GM12878 (cell line): ENCODE results near the gene DGKI. TPM values are rescaled to one million over a fixed set of nuclear protein-coding genes. Genes with fewer than 3 reads are reported as not detected.

Experiments used
- ATAC-seq: fragments of 200-7000 bp; cut with Tn5 transposase; 3 replicates; pipeline ENCODE4 v1.9.1; 2020; ENCODE audit warnings: mild to moderate bottlenecking, moderate library complexity
- BruUV-seq: library from RNA; stranded (reverse); fragments of 400-500 nt; replicated peaks from 2 replicates; lab custom pipeline; 2021; lab: Mats Ljungman, UMichigan
- CTCF ChIA-PET: fragments of 300-600 bp; sonication (Branson Sonifier 250); formaldehyde crosslinking; extraction: SDS; loops from one replicate; lab custom pipeline; 2021; ENCODE audit warnings: inconsistent platforms; lab: Yijun Ruan, JAX
- POLR2A ChIA-PET: fragments of 350-600 bp; formaldehyde crosslinking; extraction: SDS; loops from one replicate; lab custom pipeline; 2021; ENCODE audit warnings: inconsistent platforms; lab: Charles Lee
- RAD21 ChIA-PET: fragments of 300-600 bp; sonication (Branson Sonifier 250); formaldehyde crosslinking; loops from one replicate; lab custom pipeline; 2023; ENCODE audit warnings: antibody characterized with exemption; ENCODE audit not compliant: unreplicated experiment; lab: Charles Lee
- SMC1A ChIA-PET: fragments of 300-600 bp; sonication (Branson Sonifier 250); formaldehyde crosslinking; loops from one replicate; lab custom pipeline; 2023; ENCODE audit not compliant: unreplicated experiment, uncharacterized antibody; lab: Charles Lee
- DNase-seq: peaks from one replicate; pipeline ENCODE4 v3.0.0-alpha.2; 2011; ENCODE audit warnings: low read depth, low spot score
- FAIRE-seq: peaks from 3 replicates; lab custom pipeline; 2011; peaks lifted over from hg19 to GRCh38; lab: Jason Lieb, UNC
- H2AFZ ChIP-seq: 2 replicates; pipeline ENCODE4 v1.6.0; 2011; ENCODE audit warnings: low read depth, low read length, control low read depth; ENCODE audit not compliant: control insufficient read depth
- H3K27ac ChIP-seq: 2 replicates; pipeline ENCODE4 v1.5.1; 2011; ENCODE audit warnings: control low read depth; ENCODE audit not compliant: control insufficient read depth, insufficient read depth
- H3K27me3 ChIP-seq, 2 experiments: replicated peaks in 1 of 2; 2 replicates each; pipeline versions ENCODE4 v1.6.0 to v1.6.1; 2011; ENCODE audit warnings: low read length in 1 of 2; ENCODE audit not compliant: control insufficient read depth in 2 of 2, insufficient read depth in 2 of 2
- H3K36me3 ChIP-seq, 2 experiments: 2 replicates each; pipeline ENCODE4 v1.5.1; 2011; ENCODE audit warnings: low read length in 1 of 2; ENCODE audit not compliant: control insufficient read depth in 2 of 2, insufficient read depth in 2 of 2
- H3K4me1 ChIP-seq: 2 replicates; pipeline ENCODE4 v1.6.1; 2011; ENCODE audit warnings: mild to moderate bottlenecking, low read length, moderate library complexity, mixed read lengths; ENCODE audit not compliant: control insufficient read depth, insufficient read depth
- H3K4me2 ChIP-seq: 2 replicates; pipeline ENCODE4 v1.6.0; 2011; ENCODE audit warnings: control low read depth; ENCODE audit not compliant: control insufficient read depth, insufficient read depth
- H3K4me3 ChIP-seq: fragments of 200-600 bp; sonication (generic); 2 replicates; pipeline ENCODE4 v1.5.1; 2016
- H3K79me2 ChIP-seq: 2 replicates; pipeline ENCODE4 v1.6.0; 2011; ENCODE audit warnings: low read length; ENCODE audit not compliant: control insufficient read depth, insufficient read depth
- H3K9ac ChIP-seq: 2 replicates; pipeline ENCODE4 v1.8.0; 2011; ENCODE audit warnings: low read length, control low read depth, mixed read lengths; ENCODE audit not compliant: control insufficient read depth, insufficient read depth
- H3K9me3 ChIP-seq: replicated peaks from 3 replicates; pipeline ENCODE4 v1.5.1; 2011; ENCODE audit warnings: mild to moderate bottlenecking, low read length; ENCODE audit not compliant: control insufficient read depth, insufficient read depth
- H4K20me1 ChIP-seq: 2 replicates; pipeline ENCODE4 v1.6.0; 2011; ENCODE audit not compliant: control insufficient read depth, insufficient read depth
- CBX5 ChIP-seq: sonication (generic); IDR thresholded peaks from 2 replicates; pipeline ENCODE4 v1.6.1; 2016; ENCODE audit warnings: low read depth, moderate library complexity, mild to moderate bottlenecking, inconsistent platforms
- EP300 ChIP-seq, 2 experiments: fragments of 150-350 bp in 1 of 2; IDR thresholded peaks; 2 replicates each; pipeline ENCODE4 v1.6.1; 2011 to 2012; ENCODE audit warnings: low read depth in 2 of 2, low read length in 2 of 2, borderline replicate concordance in 1 of 2, improper control_type of control experiment in 1 of 2, inconsistent platforms in 1 of 2; ENCODE audit not compliant: control insufficient read depth in 1 of 2
- FOXM1 ChIP-seq: IDR thresholded peaks from 2 replicates; pipeline ENCODE4 v1.6.1; 2012; ENCODE audit warnings: low read depth, mild to moderate bottlenecking, inconsistent platforms, low read length, moderate library complexity
- JUND ChIP-seq: IDR thresholded peaks from 2 replicates; pipeline ENCODE4 v1.6.1; 2012; ENCODE audit warnings: low read depth, mild to moderate bottlenecking, low read length, improper control_type of control experiment, moderate library complexity
- MLLT1 ChIP-seq: fragments of 450-650 bp; IDR thresholded peaks from 2 replicates; pipeline ENCODE4 v1.6.1; 2016; ENCODE audit warnings: mild to moderate bottlenecking
- RAD51 ChIP-seq: fragments of 450-650 bp; IDR thresholded peaks from 2 replicates; pipeline ENCODE4 v1.6.1; 2016; ENCODE audit warnings: moderate library complexity, mild to moderate bottlenecking, inconsistent platforms
- SREBF2 ChIP-seq: IDR thresholded peaks from 2 replicates; pipeline ENCODE4 v1.6.1; 2012; ENCODE audit warnings: mild to moderate bottlenecking, low read length
- USF1 ChIP-seq: IDR thresholded peaks from 2 replicates; pipeline ENCODE4 v1.6.1; 2011; ENCODE audit warnings: borderline replicate concordance, low read depth, mild to moderate bottlenecking, moderate library complexity, mixed read lengths, low read length; ENCODE audit not compliant: insufficient read depth; ENCODE audit errors: extremely low read length
- WGBS: methylation state at CpG from one replicate; pipeline ENCODE4 v1.1.6; 2016; ENCODE audit warnings: low lambda C conversion rate; ENCODE audit not compliant: insufficient replicate concordance, insufficient coverage; ENCODE audit errors: missing lambda C conversion rate; 5-methylcytosine and 5-hydroxymethylcytosine counted together
- in situ Hi-C: fragments of 300-500 bp; cut with MboI; formaldehyde crosslinking; loops from 9 replicates; pipeline ENCODE4 v1.14.3; 2018; ENCODE audit warnings: mixed read lengths
- intact Hi-C: fragments of 100-400 bp; cut with micrococcal nuclease; formaldehyde crosslinking; loops from one replicate; pipeline ENCODE4 v1.14.2; 2022; ENCODE audit not compliant: unreplicated experiment
- polyA plus RNA-seq, 11 experiments: library from polyadenylated mRNA; depleted of rRNA in 4 of 11; unstranded in 6 of 11; stranded (reverse) in 5 of 11; fragments of >200 nt; fragmentation: Nextera tagmentation in 4 of 11; fragmentation: Illumina TruSeq in 1 of 11; extraction: Ambion mirVana in 4 of 11; extraction: Trizol in 1 of 11; gene quantifications; 1 replicate in 1 of 11; 2 replicates in 10 of 11; pipeline versions ENCODE4 v1.2.1 to v1.2.3, GENCODE V29; 2011 to 2016; ENCODE audit warnings: inconsistent platforms in 2 of 11, missing spikeins in 2 of 11, low read depth in 1 of 11
- total RNA-seq, 4 experiments: library from RNA; depleted of rRNA in 3 of 4; stranded (reverse); fragments of >200 nt in 3 of 4; fragmentation: Illumina TruSeq in 1 of 4; extraction: Trizol in 1 of 4; gene quantifications; 2 replicates each; pipeline versions ENCODE4 v1.2.1 to v1.2.3, GENCODE V29; 2013 to 2021

Gene DGKI
- total and polyA plus RNA-seq, 10 of the 15 experiments (the other 5 are each of a cell fraction or from before 2014, with no cell fraction given), result 10.4 to 37.1 (median 22.1) TPM

GRCh38 chr7:137351941-137352340 is 494.8 kb downstream of the DGKI start:
- H3K4me1 ChIP-seq, result no peaks in the 10 kb centered on the region
- H4K20me1 ChIP-seq, result no peaks in the 10 kb centered on the region
- FAIRE-seq, result no peak
- DNase-seq, result no peak
- H3K27me3 ChIP-seq, result no peaks in the 10 kb centered on the region
- no peaks in the 10 kb centered on the region for H3K79me2 ChIP-seq
- H3K36me3 ChIP-seq, result no peaks in the 10 kb centered on the region
- intact Hi-C loops, result no loop called here
- ChIA-PET RAD21 (no interaction called here), SMC1A (interaction anchor here (0.7 kb wide), 1 partner anchor 9 kb away, joined by 3 read pairs; no protein-coding TSS in a partner anchor), CTCF (interaction anchor here (0.7 kb wide), 1 partner anchor 54 kb away, joined by 3 read pairs; no protein-coding TSS in a partner anchor), POLR2A (interaction anchor here (0.7 kb wide), 1 partner anchor 529 kb away, joined by 4 read pairs; no protein-coding TSS in a partner anchor)
- H3K9ac ChIP-seq, result no peak overlapping the region
- in situ Hi-C loops, result no loop called here
- no peak for ATAC-seq
- TF ChIP-seq USF1 (no peak), EP300 (IDR thresholded peaks at IDR 0.05; ENCODE audit: borderline replicate concordance in 1 of 2, control insufficient read depth in 1 of 2, low read depth in 2 of 2, low read length in 2 of 2) (no peak), FOXM1 (no peak), JUND (no peak), CBX5 (no peak), SREBF2 (no peak), MLLT1 (no peak), RAD51 (no peak)
- H2AFZ ChIP-seq, result no peak overlapping the region
- H3K4me2 ChIP-seq, result no peak overlapping the region
- no peak overlapping the region for H3K27ac ChIP-seq
- H3K4me3 ChIP-seq, result no peak overlapping the region
- WGBS, result 0% methylated on average over 2 of the region's 2 CpGs
- no peaks in the 10 kb centered on the region for H3K9me3 ChIP-seq
- BruUV-seq, result no TSS peak
